ENCODE data around the gene POU2F1. TPM values are rescaled to one million over a fixed set of nuclear protein-coding genes. Genes with fewer than 3 reads are reported as not detected.
A peak's percentile ranks its signal among the peaks of the same experiment; 100 is the strongest.

Gene POU2F1
- total RNA-seq, 6 donors from 2014 or later = 9.1 to 26.8 (median 15.6) TPM

- no peaks in the 10 kb centered on the region for H3K27me3 ChIP-seq
- peaks cover 6 to 21% (median 12%) of the 10 kb centered on the region in 4 donors for H3K4me1 ChIP-seq
- WGBS, 2 donors = 54 to 65% methylated on average over 2 of the region's 2 CpGs
- DNase-seq (no peak), ATAC-seq (ENCODE audit: low FRiP score in 2 of 2) (no peak)
- no peaks in the 10 kb centered on the region for H3K36me3 ChIP-seq
- TF ChIP-seq EP300 (IDR thresholded peaks at IDR 0.05) (no peak), POLR2A (IDR thresholded peaks at IDR 0.05) (no peak), POLR2AphosphoS5 (IDR thresholded peaks at IDR 0.05) (no peak), CTCF (IDR thresholded peaks at IDR 0.05) (no peak)
- no peak overlapping the region for H3K27ac ChIP-seq
- peak overlapping the region in 1 of 4 donors; percentile 5 for H3K4me3 ChIP-seq
- no peaks in the 10 kb centered on the region for H3K9me3 ChIP-seq
Observed at GRCh38 chr1:167331650-167332049, 111.0 kb downstream of the POU2F1 start.

- no peaks in the 10 kb centered on the region for H3K27me3 ChIP-seq
- 7 to 8% methylated on average over 1 of the region's 1 CpG for WGBS, 2 donors
- ATAC-seq (ENCODE audit: low FRiP score in 2 of 2) = no peak
- TF ChIP-seq CTCF (IDR thresholded peaks at IDR 0.05) (no peak), POLR2AphosphoS5 (IDR thresholded peaks at IDR 0.05) (no peak), POLR2A (IDR thresholded peaks at IDR 0.05) (no peak), EP300 (IDR thresholded peaks at IDR 0.05) (no peak)
- peaks cover 6 to 21% (median 12%) of the 10 kb centered on the region in 4 donors for H3K4me1 ChIP-seq
- H3K36me3 ChIP-seq = no peaks in the 10 kb centered on the region
- H3K27ac ChIP-seq = no peak overlapping the region
- no peak overlapping the region for H3K4me3 ChIP-seq
- no peak for DNase-seq
- H3K9me3 ChIP-seq = peaks cover 0 to 3% (median 0%) of the 10 kb centered on the region in 4 donors
Observed at GRCh38 chr1:167332503-167332902, 111.8 kb downstream of the POU2F1 start.

- Histone ChIP-seq H3K9me3 (peaks cover 0 to 4% (median 0%) of the 10 kb centered on the region in 4 donors), H3K27ac (no peak overlapping the region), H3K36me3 (no peaks in the 10 kb centered on the region), H3K27me3 (no peaks in the 10 kb centered on the region), H3K4me1 (peaks cover 6 to 21% (median 12%) of the 10 kb centered on the region in 4 donors), H3K4me3 (no peak overlapping the region)
- no peak for ATAC-seq (ENCODE audit: low FRiP score in 2 of 2)
- 76 to 85% methylated on average over 2 of the region's 2 CpGs for WGBS, 2 donors
- DNase-seq = no peak
- TF ChIP-seq POLR2A (IDR thresholded peaks at IDR 0.05) (no peak), POLR2AphosphoS5 (IDR thresholded peaks at IDR 0.05) (no peak), EP300 (IDR thresholded peaks at IDR 0.05) (no peak), CTCF (IDR thresholded peaks at IDR 0.05) (no peak)
Observed at GRCh38 chr1:167333124-167333523, 112.4 kb downstream of the POU2F1 start.

- H3K4me3 ChIP-seq = no peak overlapping the region
- no peak for DNase-seq
- TF ChIP-seq CTCF (IDR thresholded peaks at IDR 0.05) = no peak
- no peak for TF ChIP-seq POLR2A (IDR thresholded peaks at IDR 0.05)
- TF ChIP-seq EP300 (IDR thresholded peaks at IDR 0.05) = no peak
- TF ChIP-seq POLR2AphosphoS5 (IDR thresholded peaks at IDR 0.05) = no peak
- no peak for ATAC-seq (ENCODE audit: low FRiP score in 2 of 2)
- H3K27me3 ChIP-seq = no peaks in the 10 kb centered on the region
- H3K4me1 ChIP-seq = peaks cover 6 to 21% (median 12%) of the 10 kb centered on the region in 4 donors
- H3K27ac ChIP-seq = no peak overlapping the region
- WGBS, 2 donors = 82 to 89% methylated on average over 1 of the region's 1 CpG
- H3K36me3 ChIP-seq = no peaks in the 10 kb centered on the region
- H3K9me3 ChIP-seq = peaks cover 0 to 4% (median 0%) of the 10 kb centered on the region in 4 donors
Observed at GRCh38 chr1:167333703-167334102, 113.0 kb downstream of the POU2F1 start.

GRCh38 chr1:167339405-167339804 is 118.7 kb downstream of the POU2F1 start:
- H3K4me3 ChIP-seq = no peak overlapping the region
- H3K9me3 ChIP-seq = peaks cover 0 to 4% (median 0%) of the 10 kb centered on the region in 4 donors
- H3K27ac ChIP-seq = no peak overlapping the region
- peaks cover 0 to 9% (median 6%) of the 10 kb centered on the region in 4 donors for H3K4me1 ChIP-seq
- no peak for DNase-seq
- H3K27me3 ChIP-seq = no peaks in the 10 kb centered on the region
- no peak for TF ChIP-seq CTCF (IDR thresholded peaks at IDR 0.05)
- TF ChIP-seq POLR2A (IDR thresholded peaks at IDR 0.05) = no peak
- TF ChIP-seq POLR2AphosphoS5 (IDR thresholded peaks at IDR 0.05) = no peak
- no peak for TF ChIP-seq EP300 (IDR thresholded peaks at IDR 0.05)
- ATAC-seq (ENCODE audit: low FRiP score in 2 of 2) = no peak
- no peaks in the 10 kb centered on the region for H3K36me3 ChIP-seq

All from upper lobe of left lung (tissue), 6 donors.